LNCaP clone FGC (cell line): ENCODE data around the gene DUT.

Source experiments
- DNase-seq: peaks from one replicate; pipeline ENCODE4 v3.0.0-alpha.2; 2011; ENCODE audit warnings: low read depth
- H3K4me3 ChIP-seq: 2 replicates; pipeline ENCODE4 v1.5.1; 2011; ENCODE audit warnings: mild to moderate bottlenecking, low read depth, low read length, control low read depth
- TF ChIP-seq, protein P1 (sequence below): IDR thresholded peaks from 2 replicates; pipeline ENCODE4 v1.5.1; 2012; ENCODE audit warnings: mild to moderate bottlenecking; ENCODE audit not compliant: control insufficient read depth, insufficient read depth; ENCODE audit errors: extremely low read depth

The DUT gene

DNA sequence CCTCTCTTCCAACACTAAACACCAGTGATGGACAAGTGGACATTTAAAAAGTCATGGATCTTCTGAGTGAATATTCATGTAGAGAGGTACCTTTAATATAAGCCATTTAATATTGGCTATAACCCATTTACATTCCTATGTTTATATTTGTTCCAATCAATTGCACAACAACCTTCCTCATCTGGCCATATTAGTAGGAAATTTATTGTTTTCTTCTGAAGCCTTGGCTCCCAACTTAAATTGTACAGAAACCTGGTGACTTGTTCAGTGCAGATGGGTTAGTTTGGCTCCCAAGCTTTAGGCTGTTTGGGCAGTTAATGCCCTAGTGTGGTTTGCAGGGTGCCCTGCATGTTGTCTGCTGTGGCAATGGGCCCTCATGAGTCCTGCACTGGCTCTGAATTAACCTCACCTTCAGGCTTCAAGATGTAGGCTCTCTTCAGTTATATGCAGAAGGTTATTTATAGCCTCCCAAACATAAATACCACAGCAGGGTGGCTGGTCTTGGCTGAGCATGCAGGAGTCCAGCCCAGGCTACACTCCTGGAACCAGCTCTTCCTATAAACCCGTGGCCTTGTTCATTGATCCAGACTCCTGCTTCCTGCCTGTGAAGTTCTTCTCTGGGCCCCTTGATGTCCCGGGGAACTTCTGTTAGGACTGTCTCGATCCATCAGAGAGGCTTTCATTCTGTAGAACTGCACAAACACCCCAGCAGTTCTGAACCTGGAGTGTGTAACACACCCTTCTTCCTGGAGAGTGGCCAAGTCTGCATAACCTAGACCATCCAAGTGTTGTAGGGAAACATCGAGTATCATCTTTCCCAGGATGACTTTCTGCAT lies 57.0 kb downstream of the DUT start:
- peak; percentile 49 for DNase-seq
- H3K4me3 ChIP-seq, result no peak overlapping the region
- TF ChIP-seq, protein P1, sequence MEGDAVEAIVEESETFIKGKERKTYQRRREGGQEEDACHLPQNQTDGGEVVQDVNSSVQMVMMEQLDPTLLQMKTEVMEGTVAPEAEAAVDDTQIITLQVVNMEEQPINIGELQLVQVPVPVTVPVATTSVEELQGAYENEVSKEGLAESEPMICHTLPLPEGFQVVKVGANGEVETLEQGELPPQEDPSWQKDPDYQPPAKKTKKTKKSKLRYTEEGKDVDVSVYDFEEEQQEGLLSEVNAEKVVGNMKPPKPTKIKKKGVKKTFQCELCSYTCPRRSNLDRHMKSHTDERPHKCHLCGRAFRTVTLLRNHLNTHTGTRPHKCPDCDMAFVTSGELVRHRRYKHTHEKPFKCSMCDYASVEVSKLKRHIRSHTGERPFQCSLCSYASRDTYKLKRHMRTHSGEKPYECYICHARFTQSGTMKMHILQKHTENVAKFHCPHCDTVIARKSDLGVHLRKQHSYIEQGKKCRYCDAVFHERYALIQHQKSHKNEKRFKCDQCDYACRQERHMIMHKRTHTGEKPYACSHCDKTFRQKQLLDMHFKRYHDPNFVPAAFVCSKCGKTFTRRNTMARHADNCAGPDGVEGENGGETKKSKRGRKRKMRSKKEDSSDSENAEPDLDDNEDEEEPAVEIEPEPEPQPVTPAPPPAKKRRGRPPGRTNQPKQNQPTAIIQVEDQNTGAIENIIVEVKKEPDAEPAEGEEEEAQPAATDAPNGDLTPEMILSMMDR, result no peak

DNA sequence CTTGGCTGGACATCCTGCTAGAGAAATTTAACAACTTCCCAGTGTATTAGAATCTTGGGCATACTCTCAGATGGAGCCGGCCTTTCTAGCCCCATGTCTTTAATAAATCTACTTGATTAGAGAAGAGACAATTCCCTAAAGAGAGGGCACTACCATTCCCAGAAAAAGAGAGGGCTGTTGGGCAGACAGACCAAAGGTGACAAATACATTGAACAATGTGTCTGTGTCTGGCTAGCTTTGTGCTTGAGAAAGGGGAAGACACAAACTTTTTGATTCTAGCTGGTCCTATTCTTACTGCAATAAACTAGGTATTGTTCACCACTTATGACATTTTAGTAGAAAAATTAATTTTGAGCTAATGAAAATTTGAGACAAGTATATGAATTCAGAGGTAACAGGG lies 57.7 kb downstream of the DUT start:
- TF ChIP-seq, protein P1, result no peak

DNA sequence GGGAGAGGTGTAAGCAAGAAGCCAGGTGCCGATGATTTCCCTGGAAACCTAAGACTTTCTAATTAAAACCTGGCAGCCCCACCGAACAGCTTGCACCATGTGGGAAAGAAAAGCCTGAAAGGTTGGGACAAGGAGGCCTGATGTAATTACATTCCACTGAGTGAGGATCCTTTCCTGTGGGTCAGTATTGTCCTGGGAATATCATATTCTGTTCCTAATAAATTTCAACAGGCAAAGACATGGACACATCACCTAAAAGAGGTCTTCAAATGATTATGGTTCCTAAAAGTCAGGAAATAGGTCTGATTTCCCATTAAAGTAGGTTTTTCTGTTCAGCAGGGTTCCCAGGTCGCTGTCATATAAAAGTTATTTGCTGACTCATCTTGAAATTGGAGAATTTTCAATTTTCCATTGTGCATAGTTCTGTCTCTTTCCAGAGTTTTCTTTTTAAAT lies 58.5 kb downstream of the DUT start:
- H3K4me3 ChIP-seq, result no peak overlapping the region
- DNase-seq, result no peak
- TF ChIP-seq, protein P1, result no peak

More for the DNA sequence above, 57.7 kb downstream of the DUT start:
- no peak overlapping the region for H3K4me3 ChIP-seq
- no peak for DNase-seq

DNA sequence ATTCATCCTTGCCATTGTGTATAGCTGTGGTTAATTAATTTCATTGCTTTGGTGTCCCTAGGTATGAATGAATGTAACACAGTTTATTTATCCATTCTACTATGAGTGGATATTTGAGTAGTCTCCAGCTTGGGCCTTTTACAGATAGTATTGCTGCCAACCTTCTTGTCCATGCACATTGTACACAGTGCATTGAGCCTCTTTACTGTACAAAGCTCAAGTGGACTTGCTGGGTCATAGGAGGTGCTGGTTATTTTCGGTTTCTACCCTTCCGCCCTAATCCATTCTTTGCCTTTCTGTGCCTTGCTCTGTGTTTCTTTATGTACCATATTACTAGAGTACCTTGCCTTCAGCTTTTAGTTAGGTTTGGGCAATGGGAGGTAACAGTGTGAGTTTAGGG lies 60.7 kb downstream of the DUT start:
- TF ChIP-seq, protein P1, result no peak
- H3K4me3 ChIP-seq, result no peak overlapping the region
- DNase-seq, result no peak

DNA sequence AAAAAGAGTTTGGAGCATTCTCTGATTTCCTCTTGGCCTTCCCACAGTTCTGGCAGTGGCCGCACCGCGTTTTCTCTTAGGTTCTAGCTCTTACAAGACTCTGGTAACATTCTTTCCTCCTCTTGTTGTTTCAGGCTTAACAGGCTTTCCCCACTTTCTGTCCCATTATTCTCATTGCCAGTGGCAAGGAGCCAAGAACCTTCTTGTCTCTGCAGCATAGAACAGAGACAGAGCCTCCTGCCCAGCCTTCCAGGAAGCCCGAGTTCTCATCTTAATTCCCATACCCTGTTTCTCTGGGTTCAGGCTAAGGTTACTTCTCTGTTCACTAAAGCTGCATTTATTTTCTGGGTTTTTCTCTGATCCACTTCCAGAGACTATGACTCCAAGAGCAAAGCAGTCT lies 61.1 kb downstream of the DUT start:
- TF ChIP-seq, protein P1, result no peak
- no peak for DNase-seq
- no peak overlapping the region for H3K4me3 ChIP-seq
